GM18858 (cell line): Measurements from ENCODE around the gene GLYAT.
"Not testable (repeated sequence)": the region's sequence is repeated elsewhere in the genome, so short reads cannot be mapped to it uniquely, and the experiment has no call there.

Experiments used
- ATAC-seq: cut with Tn5 transposase; IDR thresholded peaks from one replicate; pipeline ENCODE4 v1.9.1; 2021; ENCODE audit not compliant: unreplicated experiment

The GLYAT gene

DNA sequence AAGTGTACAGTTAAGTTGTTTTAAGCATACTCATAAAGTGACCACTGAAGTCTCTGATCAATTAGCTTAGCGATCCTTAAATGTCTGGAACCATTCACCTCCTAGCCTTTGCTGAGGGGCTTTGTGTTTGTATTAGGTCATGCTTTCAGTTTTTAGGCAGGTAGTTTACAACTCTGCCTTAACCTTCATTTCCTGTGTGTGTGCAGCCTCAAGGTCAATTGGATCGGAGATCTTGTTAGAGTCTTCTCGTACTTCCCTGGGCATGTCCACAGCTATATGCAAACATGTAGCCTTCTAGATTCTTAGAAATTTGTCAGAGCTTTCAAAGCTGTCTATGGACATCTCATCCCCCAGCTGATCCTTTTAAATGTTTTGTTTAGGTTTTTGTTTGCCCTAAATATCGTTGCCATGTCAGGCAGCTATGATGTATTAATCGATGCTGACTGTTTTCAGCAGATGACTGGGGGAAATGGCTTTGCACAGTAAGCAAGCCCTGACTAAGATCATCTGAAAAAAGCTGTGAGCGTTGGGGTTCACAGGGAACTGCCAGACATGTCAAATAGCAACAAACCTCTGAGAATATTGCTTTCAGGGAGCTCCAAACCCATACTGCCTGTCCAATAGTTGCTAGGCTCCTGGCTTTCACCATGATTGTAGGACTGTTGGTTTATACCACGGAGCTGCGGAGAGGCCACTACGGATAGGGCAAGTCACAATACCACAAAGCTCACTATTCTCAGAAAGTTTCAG lies 45.6 kb downstream of the GLYAT start:
- ATAC-seq: no peak

DNA sequence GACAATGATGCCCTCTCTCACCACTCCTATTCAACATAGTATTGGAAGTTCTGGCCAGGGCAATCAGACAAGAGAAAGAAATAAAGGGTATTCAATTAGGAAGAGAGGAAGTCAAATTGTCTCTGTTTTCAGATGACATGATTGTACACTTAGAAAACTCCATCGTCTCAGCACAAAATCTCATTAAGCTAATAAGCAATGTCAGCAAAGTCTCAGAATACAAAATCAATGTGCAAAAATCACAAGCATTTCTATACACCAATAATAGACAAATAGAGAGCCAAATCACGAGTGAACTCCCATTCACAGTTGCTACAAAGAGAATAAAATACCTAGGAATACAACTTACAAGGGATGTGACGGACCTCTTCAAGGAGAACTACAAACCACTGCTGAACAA lies 49.1 kb downstream of the GLYAT start:
- ATAC-seq: not testable (repeated sequence)

DNA sequence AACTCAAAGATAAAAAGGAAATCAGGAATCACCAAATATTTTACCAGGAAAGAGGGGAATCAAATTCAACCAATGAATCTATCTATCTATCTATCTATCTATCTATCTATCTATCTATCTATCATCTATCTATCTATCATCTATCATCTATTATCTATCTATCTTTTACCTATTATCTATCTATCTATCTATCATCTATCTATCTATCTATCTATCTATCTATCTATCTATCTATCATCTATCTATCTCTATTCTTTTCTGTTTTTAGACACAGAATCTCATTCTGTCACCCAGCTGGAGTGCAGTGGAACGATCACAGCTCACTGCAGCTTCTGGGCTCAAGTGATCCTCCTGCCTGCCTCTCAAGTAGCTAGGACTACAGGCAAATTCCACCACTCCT lies 54.2 kb downstream of the GLYAT start:
- ATAC-seq: not testable (repeated sequence)

DNA sequence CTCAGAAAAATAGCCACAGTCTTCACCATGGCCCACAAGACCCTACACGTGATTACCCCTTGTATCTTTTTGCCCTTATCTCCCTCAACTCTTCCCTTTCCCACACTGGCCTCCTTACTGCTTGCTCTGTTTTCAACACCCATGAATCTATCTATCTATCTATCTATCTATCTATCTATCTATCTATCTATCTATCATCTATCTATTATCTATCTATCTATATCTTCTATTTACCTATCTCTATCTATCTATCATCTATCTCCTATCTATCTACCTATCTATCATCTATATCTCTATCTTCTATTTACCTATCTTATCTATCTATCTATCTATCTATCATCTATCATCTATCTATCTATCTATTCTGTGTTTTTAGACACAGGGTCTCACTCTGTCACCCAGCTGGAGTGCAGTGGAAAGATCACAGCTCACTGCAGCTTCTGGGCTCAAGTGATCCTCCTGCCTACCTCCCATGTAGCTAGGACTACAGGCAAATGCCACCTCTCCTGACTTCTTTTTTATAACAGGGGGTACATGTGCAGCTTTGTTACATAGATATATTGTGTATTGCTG lies 55.1 kb downstream of the GLYAT start:
- no peak for ATAC-seq

GRCh38 chr11:58675334-58676155 lies 56.2 kb downstream of the GLYAT start:
- peak; percentile 91 for ATAC-seq

- no peak for ATAC-seq
Measured at GRCh38 chr11:58674609-58675008, 57.1 kb downstream of the GLYAT start.

DNA sequence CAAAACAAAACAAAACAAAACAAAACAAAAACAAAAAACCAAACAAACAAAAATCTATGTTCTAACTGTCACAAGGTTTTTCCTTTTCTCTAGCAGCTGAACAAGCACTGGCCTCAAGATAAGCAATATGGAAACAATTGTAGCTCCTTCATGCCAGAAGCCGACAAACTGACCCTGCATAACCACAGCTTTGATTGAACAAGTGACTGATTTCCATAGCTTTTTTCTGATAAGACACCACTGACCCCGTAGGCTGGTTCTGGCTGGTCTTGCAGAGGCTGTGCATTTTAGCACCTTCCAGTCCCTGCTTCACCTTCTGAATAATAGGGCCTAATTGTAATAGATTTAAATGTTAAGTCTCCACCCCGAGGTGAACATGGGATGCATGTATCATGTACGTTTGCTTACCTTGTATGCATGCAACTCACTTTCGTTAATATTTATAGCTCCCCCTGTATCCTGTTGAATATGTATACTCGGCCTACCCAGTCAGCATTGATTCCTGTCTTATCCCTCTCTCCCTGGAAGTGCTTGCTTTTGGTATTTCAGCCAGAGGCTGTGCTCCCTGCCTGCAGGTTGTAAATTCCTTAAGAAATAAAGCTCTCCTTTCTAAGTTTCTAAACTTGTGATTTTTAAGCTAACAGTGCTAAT lies 59.6 kb downstream of the GLYAT start:
- ATAC-seq: no peak

- ATAC-seq: no peak
Measured at GRCh38 chr11:58659910-58660570, 71.7 kb downstream of the GLYAT start.

DNA sequence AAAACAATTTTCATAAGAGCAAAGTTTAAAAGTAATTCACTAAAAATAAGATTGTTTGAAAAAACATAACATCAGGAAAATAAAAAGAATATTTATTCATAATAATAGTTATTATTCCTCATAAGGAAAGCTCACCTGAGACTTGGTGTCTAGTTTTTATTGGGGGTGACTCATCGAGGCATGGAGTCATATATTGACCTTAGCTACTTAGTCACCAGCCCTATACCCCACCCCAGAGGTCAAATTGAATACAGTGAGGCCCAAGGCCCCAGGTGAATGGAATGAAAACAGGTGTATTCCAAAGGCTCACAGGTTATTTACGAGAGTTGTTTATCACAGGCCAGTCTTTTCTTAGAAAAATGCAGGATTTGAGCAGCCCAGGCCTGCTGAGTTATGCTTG lies 72.3 kb downstream of the GLYAT start:
- no peak for ATAC-seq
